PC-9 (cell line): ENCODE data around the gene KRTAP2-1.

Experiments used
- EZH2 ChIP-seq: fragments of 200-600 bp; sonication (generic); IDR thresholded peaks from 2 replicates; pipeline ENCODE4 v1.8.0; 2017; ENCODE audit warnings: antibody characterized with exemption, low read depth
- TF ChIP-seq, protein P1 (sequence below): fragments of 200-600 bp; sonication (generic); conservative IDR thresholded peaks from 2 replicates; pipeline ENCODE4 v1.6.1; 2017; ENCODE audit warnings: mixed run types, antibody characterized with exemption, mild to moderate bottlenecking, moderate library complexity

DNA sequence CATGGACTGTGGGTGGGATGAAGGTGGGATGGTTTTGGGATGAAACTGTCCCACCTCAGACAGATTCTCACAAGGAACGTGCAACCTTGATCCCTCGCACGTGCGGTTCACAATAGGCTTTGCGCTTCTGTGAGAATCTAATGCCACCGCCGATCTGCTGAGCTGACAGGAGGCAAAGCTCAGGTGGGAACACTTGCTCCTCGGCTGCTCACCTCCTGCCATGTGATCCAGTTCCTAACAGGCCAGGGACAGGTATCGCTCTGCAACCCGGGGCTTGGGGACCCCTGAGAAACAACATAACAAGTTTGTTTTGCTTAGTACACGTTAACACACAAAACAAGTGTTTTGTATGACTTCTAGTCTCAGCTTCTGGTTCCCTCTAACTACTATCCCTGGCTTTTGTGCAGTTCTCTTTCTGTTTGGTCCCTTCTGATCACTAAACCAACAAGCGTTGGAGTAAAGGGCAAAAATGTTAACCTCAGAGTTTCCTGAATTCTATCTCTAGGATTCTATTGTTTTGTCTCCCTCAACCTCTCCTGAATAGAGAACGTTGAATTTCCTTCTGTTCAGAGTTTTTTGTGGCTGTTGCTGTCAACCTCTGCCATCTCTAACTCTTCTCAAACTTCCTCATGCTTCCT is 30.4 kb downstream of the KRTAP2-1 start:
- TF ChIP-seq, protein P1, sequence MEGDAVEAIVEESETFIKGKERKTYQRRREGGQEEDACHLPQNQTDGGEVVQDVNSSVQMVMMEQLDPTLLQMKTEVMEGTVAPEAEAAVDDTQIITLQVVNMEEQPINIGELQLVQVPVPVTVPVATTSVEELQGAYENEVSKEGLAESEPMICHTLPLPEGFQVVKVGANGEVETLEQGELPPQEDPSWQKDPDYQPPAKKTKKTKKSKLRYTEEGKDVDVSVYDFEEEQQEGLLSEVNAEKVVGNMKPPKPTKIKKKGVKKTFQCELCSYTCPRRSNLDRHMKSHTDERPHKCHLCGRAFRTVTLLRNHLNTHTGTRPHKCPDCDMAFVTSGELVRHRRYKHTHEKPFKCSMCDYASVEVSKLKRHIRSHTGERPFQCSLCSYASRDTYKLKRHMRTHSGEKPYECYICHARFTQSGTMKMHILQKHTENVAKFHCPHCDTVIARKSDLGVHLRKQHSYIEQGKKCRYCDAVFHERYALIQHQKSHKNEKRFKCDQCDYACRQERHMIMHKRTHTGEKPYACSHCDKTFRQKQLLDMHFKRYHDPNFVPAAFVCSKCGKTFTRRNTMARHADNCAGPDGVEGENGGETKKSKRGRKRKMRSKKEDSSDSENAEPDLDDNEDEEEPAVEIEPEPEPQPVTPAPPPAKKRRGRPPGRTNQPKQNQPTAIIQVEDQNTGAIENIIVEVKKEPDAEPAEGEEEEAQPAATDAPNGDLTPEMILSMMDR, result no peak
- no peak for TF ChIP-seq EZH2
